HTERT RPE-1 (cell line): Measurements from ENCODE around the gene CXCL17.

ENCODE experiments used
- in situ Hi-C: fragments of 300-500 bp; cut with MboI; formaldehyde crosslinking; loops from 4 replicates; pipeline ENCODE4 v1.14.3; 2020; ENCODE audit warnings: low sequenced_read_pairs

CXCL17 gene

DNA sequence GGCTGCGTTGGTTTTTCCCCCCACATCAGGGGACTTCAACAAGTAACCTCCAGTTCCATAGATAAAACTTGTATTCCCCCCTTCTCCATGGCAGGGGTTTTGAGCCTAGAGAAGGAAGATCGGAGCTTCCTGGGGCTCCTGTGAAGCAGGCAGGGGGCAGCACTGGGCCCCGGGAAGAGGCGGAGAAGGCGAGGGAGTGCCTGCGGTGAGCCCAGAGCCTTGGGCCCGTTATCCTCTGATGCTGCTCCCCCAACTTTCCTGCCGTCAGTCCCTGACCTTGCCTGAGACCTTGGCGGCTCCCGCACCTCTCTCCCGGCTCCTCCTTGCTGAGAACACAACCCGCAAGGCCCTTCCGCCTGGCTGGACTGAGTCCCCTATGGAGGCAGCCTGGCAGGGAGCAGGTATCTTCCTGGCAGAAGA, 18.0 kb downstream of the CXCL17 start:
- in situ Hi-C loops: no loop called here

DNA sequence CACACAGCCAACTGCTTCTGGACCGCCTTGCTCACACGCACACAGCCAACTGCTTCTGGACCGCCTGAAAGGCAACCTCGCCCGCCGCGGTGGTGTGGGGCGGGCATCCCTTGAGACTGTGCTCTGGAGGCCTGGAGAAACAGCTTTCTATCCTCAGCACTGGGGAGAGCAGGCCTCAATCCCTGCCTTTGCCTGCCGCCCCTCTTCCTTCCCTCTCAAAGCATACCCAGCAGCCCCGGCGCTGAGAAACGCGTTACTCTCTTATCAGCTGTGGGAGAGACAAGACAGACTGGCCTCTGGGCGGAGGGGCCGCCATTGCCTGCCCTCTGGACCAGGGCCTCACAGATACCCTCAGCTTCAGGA, 18.4 kb downstream of the CXCL17 start:
- in situ Hi-C loops: no loop called here

DNA sequence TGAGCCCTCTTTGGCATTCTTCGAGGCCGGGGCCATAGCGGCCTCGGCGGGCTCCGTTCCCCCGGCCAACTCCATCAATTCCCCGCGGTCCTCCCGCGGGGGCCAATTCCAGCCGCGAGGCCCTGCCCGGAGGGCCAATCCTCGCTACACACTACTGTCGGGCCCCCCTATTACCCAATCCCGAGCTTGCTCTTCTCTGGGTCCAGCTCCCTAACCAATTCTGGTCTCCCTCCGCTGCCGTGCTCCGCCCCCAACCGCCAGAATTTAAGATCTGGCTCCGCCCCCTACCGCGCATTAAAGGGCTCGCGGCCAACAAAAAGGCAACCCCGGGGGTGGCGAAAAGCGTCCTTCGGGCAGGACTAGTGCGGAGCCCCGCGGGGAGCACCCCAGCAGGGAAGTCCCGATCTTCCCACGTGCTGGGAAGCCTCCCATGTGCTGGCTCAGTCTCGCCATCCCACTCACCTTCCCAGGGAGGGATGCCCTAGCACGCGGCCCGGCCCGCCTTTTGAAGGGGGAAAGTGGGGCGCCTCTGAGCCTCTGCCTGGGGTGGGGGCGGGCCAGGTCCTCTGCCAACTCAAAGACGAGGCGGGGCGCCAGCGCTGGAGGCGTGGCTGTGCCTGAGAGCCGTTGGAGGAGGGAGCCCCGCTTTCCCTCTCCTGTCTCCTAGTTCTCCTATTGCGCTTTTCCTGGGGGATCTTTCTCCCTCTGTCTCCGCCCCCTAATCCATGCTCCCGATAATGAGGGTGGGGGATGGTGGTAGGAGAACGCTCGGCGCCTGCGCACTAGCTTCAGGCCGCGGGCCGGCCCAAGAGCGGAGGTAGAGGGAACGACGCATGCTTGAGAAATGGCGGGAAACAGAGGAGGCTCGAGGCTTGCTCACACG, 19.0 kb downstream of the CXCL17 start:
- in situ Hi-C loops: no loop called here

DNA sequence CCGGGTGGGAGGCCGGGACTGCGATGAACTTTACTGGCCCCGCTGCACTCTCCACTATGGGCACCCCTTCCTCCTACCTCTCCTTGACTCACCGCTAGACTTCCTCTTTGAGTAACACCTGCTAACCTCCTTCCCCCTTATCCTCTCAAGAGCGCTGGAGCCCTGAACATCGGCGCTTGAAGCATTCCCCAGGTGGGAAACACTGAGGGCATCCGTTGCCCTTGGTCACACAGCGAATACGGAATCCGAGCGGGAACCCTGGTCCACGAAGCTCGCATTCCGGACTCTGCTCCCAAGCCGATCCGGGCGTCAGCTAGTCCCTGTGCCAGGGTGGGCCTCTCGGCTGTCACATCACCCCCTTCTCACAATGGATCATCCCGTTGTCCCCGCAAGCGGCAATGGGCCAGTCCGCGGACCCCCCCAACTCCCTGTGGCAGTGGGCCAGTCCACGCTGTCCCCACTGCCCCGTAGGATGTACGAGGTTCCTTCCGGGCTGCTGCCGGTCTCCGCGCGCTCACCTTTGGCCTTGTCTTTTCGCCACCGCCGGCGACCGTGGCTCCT, 19.8 kb downstream of the CXCL17 start:
- in situ Hi-C loops: no loop called here

DNA sequence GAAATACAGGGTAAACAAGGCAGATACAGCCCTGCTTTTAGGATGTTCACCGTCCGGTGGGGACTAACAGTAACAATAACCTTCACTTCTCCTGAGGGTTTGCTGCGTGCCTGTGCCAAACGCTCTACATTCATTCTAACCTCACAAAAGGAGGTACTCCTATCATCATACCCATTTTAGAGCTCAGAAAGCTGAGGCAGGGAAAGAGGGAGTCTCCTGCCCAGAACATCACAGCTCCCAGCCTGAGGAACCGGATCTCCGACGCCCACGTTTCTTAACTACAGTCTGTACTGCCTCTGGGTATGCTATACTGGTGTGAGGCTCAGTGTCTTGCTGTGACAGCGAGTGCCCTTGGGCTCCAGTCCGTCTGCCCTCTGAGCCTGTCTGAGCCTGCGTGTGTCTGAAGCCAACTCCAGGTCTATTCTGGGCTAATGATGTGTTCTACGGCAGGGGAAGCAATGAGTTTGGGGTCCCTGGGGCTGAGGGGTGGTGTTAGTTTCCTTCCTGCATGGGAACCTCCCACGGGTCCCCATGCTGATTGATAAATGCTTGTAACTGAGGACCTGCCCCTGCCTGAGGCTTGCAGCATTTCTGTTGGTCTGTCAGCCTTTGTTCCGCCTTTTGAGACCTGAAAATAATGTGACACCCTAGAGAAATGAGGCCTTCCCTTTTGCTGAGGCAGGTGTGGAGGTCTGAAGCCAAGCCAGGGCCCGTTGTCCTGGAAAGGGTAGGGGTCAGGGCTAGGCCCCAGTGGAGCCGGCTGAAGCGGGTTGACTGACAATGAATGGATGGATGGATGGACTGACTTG, 20.4 kb downstream of the CXCL17 start:
- in situ Hi-C loops: no loop called here

DNA sequence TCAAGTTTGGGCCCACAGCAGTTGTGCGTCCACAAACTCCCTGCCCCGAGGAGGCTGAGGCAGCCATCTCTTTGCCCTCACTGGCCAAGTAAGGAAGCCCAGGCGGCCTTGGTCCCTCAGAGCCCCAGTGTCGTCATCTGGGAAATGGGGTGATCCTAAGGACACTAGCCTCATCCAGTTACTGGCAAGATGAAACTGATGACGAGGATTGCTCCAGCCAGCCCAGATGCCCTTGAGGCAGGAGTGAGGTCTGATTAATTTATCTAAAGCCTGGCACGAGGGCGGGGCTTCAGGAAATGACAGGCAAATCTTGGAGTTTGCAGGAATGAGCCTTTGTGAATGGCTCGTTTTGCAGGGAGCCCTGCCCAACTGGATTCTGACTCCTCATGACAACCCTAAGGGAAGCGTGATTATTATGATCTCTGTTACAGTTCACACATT, 21.1 kb downstream of the CXCL17 start:
- in situ Hi-C loops: no loop called here

DNA sequence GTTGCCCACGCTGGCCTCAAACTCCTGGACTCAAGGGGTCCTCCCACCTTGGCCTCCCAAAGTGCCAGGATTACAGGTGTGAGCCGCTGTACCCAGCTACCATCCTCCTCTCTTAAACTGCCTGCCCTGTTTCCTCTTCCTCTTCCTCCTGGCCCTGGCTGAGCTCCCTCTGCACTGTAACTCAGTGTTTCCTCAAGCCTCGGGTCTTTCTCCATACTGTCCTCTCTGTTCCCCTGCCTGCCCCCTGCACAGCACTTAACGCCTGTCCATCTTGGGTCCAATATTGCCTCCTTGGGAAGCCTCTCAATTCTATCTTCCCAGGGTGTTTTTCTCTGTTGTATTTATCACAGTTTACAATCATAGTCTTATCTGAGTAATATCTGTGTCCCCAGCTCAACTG, 21.6 kb downstream of the CXCL17 start:
- in situ Hi-C loops: no loop called here

DNA sequence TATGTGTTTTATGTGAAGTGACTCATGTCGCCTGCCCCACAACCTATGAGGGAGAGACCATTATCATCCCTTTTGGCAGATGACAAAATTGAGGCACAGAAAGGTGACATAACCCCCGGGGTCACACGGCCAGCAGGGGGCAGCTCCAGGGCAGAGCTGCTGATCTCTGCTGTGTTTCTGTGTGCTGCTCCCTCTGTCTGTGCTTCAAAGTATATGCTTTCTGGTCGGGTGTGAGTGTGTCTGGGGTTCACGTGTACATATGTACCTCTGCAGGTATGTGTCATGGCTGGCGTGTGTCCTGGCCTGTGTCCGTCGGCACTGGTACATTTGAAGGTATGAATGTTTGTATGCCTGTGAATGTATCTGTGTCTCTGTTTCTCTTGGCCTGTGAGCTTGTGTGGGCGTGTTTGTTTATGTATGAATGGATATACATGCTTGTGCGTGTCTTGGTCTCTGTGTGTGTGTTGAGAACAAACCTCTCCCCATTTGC, 22.6 kb downstream of the CXCL17 start:
- in situ Hi-C loops: no loop called here

DNA sequence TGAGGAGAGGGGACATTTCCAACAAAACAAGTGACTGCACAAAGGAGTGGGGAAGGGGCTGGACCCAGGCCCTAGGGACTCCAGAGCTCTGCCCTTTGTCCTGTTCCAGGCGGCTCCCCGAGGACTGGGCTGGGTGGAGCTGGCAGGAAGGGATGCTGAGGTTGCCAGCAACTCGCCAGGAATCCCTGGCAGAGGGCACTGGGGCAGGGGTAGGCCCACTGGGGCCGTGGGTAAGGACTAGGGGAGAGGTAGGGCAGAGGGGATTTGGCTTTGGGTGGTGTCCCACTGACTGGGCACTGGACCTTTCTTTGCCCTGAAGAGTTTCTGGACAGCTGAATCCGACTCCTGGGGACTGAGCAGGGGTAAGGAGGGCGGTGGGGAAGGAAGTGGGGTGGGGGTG, 23.4 kb downstream of the CXCL17 start:
- in situ Hi-C loops: no loop called here

DNA sequence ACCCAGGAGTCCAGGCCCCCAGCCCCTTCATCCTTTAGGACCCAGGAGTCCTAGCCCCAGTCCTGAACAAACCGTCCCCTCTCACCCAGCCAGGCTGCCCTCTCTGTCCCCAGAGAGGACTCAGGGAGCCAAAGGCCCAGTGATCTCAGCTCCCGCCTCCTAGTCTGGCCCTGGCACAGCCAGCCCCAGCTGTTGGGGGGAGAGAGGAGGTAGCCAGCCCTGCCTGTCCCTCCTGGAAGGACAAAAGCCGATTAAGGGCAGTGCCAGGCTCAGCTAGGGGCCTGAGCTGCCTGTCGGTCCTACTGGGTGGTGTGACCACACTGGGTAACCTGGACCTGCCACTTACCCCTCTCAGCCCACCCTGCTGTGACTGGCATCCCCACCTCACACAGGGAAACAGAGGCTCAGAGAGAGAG, 30.1 kb downstream of the CXCL17 start:
- in situ Hi-C loops: no loop called here

DNA sequence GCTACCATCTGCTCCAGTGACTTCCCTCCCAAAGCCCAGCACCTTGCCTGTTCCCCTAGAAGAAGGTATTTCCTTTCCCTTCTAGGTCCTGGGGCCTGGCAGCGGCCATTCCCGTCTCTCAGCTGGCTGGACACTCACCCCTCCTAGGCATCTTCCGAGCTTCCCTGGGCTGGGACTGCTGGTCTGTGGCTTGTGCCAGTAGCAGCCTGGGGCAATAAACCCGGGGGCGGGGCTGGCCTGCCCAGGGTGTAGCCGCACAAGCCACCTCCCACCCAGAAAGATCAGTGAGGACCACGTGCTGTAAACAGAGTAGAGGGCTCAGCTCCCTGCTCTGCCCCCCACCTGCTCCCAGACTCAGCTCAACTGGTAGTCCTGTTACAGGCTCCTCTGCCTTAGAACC, 30.5 kb downstream of the CXCL17 start:
- in situ Hi-C loops: no loop called here

DNA sequence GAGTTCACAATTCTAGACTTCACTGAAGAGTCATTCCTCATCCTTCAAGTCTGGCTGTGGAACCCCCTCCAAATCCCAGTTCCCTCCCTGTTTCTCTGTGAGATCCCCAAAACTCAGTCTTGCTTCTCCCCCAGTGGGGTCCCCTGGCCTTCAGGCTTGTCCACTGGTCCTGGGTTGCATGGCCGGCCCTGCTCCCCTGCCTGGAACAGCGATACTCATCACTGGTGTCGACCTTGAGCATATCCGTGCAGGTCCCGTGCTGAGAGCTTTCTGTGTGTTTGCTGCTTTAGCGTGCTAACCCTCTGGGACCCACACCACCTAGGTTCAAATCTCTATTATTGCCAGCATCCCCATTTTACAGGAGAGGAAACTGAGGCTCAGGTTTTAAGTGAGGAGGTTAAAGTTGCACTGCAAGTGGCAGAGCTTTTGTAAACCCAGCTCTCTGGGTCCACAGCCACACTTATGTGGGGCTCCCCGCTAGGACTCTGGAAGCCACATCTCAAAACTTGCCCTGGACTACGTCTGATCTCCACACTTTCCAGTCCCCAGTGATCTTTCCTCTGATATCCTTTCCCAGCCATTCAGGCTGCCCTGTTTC, 31.1 kb downstream of the CXCL17 start:
- in situ Hi-C loops: no loop called here

DNA sequence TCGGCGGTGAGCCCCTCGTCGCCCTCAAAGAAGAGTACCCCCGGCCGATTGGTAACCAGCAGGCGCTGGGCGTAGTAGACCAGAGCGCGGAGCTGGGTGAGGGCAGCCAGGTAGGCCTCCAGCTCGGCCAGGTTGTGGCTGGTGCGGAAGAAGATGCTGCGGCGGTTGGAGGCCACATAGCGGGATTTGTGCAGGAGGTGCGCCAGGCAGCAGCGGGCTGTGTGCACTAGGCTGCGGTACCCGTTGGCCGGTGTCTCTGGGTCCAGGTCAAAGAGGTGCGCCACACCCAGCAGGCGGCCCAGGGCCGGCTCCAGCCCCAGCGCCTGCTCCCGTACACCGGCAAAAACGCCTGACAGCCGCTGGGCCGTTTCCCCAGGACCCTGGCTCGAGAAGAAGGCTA, 32.4 kb downstream of the CXCL17 start:
- in situ Hi-C loops: no loop called here

DNA sequence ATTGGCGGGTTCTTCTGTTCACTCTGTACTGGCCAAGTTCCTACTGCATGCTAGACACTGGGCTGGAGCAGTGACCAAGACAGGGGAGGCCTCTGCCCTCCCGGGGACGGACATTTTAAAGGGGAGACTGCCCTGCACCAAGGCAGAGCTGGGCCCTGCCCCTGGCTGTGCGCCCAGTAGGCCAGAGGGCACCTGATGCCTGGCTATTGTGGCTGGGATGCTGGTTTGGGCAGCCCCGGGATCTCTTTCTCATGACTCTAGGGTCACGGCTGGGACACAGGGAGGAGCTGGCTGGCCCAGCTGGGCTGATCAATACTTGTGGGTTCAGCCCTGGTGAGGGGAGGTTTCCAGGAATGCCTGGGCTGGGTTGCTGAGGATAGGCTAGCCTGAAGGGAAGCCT, 33.3 kb downstream of the CXCL17 start:
- in situ Hi-C loops: no loop called here

DNA sequence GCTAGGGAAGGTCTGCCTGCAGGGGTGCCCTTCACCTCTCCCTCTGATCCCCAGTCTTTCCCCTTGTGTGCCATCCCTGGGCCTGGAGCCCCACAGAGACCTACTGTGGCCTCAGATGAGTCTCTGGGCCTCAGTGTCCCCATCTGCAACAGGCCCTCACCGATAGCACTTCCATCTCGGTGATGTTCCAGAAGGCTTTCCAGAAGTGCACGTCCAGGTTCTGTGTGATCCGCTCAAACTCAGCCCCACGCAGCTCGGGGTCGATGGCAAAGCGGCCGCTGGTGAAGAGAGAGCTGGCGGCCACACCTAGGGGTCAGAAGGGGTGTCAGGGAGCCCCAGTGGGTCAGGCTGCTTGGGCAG, 35.0 kb downstream of the CXCL17 start:
- in situ Hi-C loops: no loop called here

DNA sequence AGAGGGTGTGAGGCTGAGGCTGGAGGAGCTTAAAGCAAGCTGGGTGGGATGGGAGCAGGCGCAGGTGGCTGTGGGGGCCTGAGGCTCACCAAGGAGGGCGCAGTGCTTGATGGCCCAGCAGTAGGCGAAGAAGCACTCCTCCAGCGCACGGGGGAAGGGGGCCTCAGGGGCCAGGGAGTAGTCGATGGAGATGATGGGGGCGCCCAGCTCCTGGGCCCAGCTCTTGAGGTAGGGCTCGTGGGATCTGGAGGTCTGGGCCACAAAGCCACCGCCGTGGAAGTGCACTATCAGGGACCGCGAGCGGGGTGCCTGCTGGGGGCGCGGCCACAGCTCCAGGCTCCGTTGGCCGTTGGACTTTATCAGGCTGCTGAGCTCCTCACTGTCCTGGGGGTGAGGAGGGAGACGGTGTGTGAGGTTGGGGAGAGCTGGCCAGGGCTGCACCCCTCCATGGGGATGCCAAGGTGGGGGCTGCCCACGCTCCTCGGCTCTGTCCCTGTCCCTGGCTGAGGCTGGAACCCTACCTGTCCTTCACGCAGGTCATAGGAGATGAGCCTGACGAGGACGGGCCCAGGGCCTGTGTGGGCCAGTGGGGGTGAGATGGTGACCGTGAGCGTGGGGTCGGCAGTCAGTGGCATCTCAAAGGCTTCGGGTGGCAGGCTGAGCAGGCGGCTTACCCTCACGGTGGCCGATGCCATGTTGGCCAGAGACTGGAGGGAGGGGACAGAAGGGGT, 35.5 kb downstream of the CXCL17 start:
- in situ Hi-C loops: no loop called here

DNA sequence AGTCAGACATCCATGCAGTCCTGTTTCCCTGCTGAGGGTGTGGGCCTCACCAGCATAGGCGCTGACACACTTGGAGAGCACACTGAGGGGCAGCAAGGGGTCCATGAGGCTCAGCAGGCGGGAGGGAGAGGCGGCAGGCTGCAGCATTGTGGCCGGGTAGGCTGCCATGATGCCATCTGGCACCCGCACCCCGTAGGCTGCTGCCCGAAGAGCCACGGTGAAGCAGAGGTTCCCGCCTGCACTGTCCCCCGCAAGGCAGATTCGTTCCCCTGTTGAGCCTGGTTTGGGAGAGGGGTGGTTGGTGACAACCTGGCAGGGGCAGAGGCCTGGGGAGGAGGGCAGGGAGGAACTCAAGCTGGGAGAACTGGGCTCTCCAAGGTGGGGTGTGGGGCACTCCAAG, 36.6 kb downstream of the CXCL17 start:
- in situ Hi-C loops: no loop called here

DNA sequence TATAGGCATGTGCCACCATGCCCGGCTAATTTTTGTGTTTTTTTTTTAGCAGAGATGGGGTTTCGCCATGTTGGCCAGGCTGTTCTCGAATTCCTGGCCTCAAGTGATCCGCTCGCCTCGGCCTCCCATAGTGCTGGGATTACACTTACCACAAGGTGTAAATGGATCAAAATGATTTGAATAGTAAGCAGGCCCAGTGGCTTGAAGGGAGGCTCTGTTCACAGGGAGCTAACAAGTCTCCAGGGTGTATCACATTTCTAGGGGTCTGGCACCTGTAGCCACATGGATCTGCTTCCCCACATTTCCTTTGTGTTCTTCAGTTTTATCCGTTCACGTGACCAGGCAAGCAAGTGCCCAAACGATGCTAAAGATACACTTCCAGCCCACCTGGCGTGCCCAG, 39.2 kb downstream of the CXCL17 start:
- in situ Hi-C loops: no loop called here

DNA sequence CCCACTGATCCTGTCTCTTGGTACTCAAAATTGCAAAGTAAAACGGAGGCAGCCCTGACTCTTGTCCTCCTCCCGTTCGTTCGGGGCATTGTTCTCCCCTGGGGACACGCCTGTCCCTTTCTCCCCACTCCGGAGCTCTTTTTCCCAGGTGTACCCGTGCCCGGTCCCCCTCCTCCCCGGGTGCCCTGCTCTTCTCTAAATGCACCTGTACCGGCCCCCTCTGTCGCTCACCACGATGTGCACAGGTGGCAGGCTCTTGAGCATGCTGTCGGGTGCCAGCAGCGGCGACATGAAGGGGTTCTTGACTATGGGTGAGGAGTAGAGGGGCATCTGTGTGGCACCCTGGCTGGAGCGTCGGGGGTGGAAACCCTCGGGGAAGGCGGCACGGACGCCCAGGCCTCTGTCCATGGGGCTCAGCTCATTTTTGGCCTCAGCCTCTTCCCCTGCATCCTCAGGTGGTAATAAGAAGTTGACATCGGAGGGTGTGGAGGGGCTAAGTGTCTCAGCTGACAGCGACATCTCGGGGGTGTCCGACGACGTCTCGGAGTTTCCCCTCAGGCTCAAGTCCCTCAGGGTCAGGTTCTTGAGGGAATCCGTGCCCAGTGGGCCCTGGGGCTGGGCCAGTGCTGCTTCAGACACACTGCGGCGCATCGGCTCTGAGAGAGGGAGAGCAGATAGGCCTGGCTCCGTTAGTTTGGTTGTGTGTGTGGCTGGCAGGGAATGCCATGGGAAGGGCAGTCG, 40.2 kb downstream of the CXCL17 start:
- in situ Hi-C loops: no loop called here
